IMR-90 (cell line): Measurements from ENCODE around the gene PDZD7. TPM values are rescaled to one million over a fixed set of nuclear protein-coding genes. Genes with fewer than 3 reads are reported as not detected.

Experiments
- ATAC-seq: fragments of 200-7000 bp; cut with Tn5 transposase; 2 replicates; pipeline ENCODE4 v1.9.1; 2020; ENCODE audit warnings: low read depth, mild to moderate bottlenecking, moderate library complexity
- BruUV-seq: library from RNA; stranded (reverse); fragments of 400-500 nt; replicated peaks from 2 replicates; lab custom pipeline; 2021; lab: Mats Ljungman, UMichigan
- CTCF ChIA-PET: fragments of 300-600 bp; formaldehyde crosslinking; extraction: SDS; loops from one replicate; lab custom pipeline; 2021; ENCODE audit warnings: antibody characterized with exemption; lab: Yijun Ruan, JAX
- POLR2A ChIA-PET: fragments of 300-600 bp; sonication (Branson Sonifier 250); formaldehyde crosslinking; loops from one replicate; lab custom pipeline; 2022; ENCODE audit warnings: antibody characterized with exemption; ENCODE audit not compliant: unreplicated experiment; lab: Charles Lee
- DNase-seq: peaks from one replicate; pipeline ENCODE4 v3.0.0; 2013
- H2AFZ ChIP-seq: replicated peaks from 2 replicates; pipeline ENCODE3; 2013; ENCODE audit warnings: low read length, mild to moderate bottlenecking; ENCODE audit not compliant: poor library complexity
- H2AK5ac ChIP-seq: 2 replicates; pipeline ENCODE4 v1.6.1; 2013; ENCODE audit warnings: low read depth, low read length, inconsistent platforms
- H2AK9ac ChIP-seq: replicated peaks from 2 replicates; pipeline ENCODE3; 2013; ENCODE audit warnings: mild to moderate bottlenecking, low read depth, low read length, moderate library complexity; ENCODE audit not compliant: poor library complexity
- H2BK120ac ChIP-seq: 2 replicates; pipeline ENCODE4 v1.6.1; 2013; ENCODE audit warnings: low read depth, low read length, inconsistent platforms
- H2BK15ac ChIP-seq: 3 replicates; pipeline ENCODE4 v1.6.1; 2013; ENCODE audit warnings: low read depth, low read length, inconsistent platforms
- H2BK20ac ChIP-seq: 2 replicates; pipeline ENCODE4 v1.6.1; 2013; ENCODE audit warnings: low read depth, mild to moderate bottlenecking, inconsistent platforms, low read length, moderate library complexity
- H2BK5ac ChIP-seq: 2 replicates; pipeline ENCODE4 v1.6.1; 2013; ENCODE audit warnings: mild to moderate bottlenecking, low read depth, low read length, inconsistent platforms; ENCODE audit not compliant: poor library complexity, severe bottlenecking
- H3K14ac ChIP-seq: replicated peaks from 2 replicates; pipeline ENCODE4 v1.6.1; 2013; ENCODE audit warnings: low read depth, low read length, inconsistent platforms
- H3K18ac ChIP-seq: 2 replicates; pipeline ENCODE4 v1.6.1; 2013; ENCODE audit warnings: low read depth, low read length, control low read depth
- H3K23ac ChIP-seq: 2 replicates; pipeline ENCODE4 v1.6.1; 2013; ENCODE audit warnings: low read depth, low read length, inconsistent platforms
- H3K27ac ChIP-seq: 2 replicates; pipeline ENCODE4 v1.5.1; 2013; ENCODE audit warnings: mild to moderate bottlenecking, control low read depth, low read length; ENCODE audit not compliant: insufficient read depth
- H3K27me3 ChIP-seq: 2 replicates; pipeline ENCODE4 v1.6.1; 2013; ENCODE audit warnings: low read length; ENCODE audit not compliant: control insufficient read depth, insufficient read depth
- H3K36me3 ChIP-seq: 2 replicates; pipeline ENCODE4 v1.6.1; 2013; ENCODE audit warnings: low read length, mixed read lengths; ENCODE audit not compliant: control insufficient read depth, insufficient read depth
- H3K4ac ChIP-seq: 2 replicates; pipeline ENCODE4 v1.6.1; 2013; ENCODE audit warnings: low read depth, low read length, inconsistent platforms
- H3K4me1 ChIP-seq: 2 replicates; pipeline ENCODE4 v1.6.1; 2013; ENCODE audit warnings: low read length, mixed read lengths; ENCODE audit not compliant: control insufficient read depth, insufficient read depth
- H3K4me2 ChIP-seq: 2 replicates; pipeline ENCODE4 v1.6.1; 2013; ENCODE audit warnings: low read depth, mild to moderate bottlenecking, control low read depth, low read length, moderate library complexity
- H3K4me3 ChIP-seq: 2 replicates; pipeline ENCODE4 v1.5.1; 2013; ENCODE audit warnings: low read depth, mild to moderate bottlenecking, control low read depth, low read length, moderate library complexity; ENCODE audit not compliant: insufficient read depth
- H3K56ac ChIP-seq: 2 replicates; pipeline ENCODE4 v1.6.1; 2013; ENCODE audit warnings: low read length, inconsistent platforms; ENCODE audit not compliant: insufficient read depth; ENCODE audit errors: extremely low read depth
- H3K79me1 ChIP-seq, 2 experiments: 2 replicates each; pipeline ENCODE4 v1.6.1; 2013; ENCODE audit warnings: low read length in 2 of 2, inconsistent platforms in 1 of 2, low read depth in 1 of 2
- H3K9ac ChIP-seq: 2 replicates; pipeline ENCODE4 v1.6.1; 2013; ENCODE audit warnings: low read depth, low read length, control low read depth
- H3K9me1 ChIP-seq: 2 replicates; pipeline ENCODE4 v1.6.1; 2013; ENCODE audit warnings: low read length, inconsistent platforms; ENCODE audit not compliant: insufficient read depth
- H3K9me3 ChIP-seq: 2 replicates; pipeline ENCODE4 v1.6.1; 2013; ENCODE audit warnings: low read length; ENCODE audit not compliant: control insufficient read depth, insufficient read depth
- H4K20me1 ChIP-seq: 2 replicates; pipeline ENCODE4 v1.6.1; 2013; ENCODE audit warnings: low read length, inconsistent platforms; ENCODE audit not compliant: insufficient read depth
- H4K5ac ChIP-seq: 2 replicates; pipeline ENCODE4 v1.6.1; 2013; ENCODE audit warnings: mild to moderate bottlenecking, low read depth, low read length, control low read depth
- H4K8ac ChIP-seq, 2 experiments: 2 replicates each; pipeline ENCODE4 v1.6.1; 2013; ENCODE audit warnings: low read depth in 2 of 2, low read length in 2 of 2, control low read depth in 1 of 2, inconsistent platforms in 1 of 2
- H4K91ac ChIP-seq: 2 replicates; pipeline ENCODE4 v1.6.1; 2013; ENCODE audit warnings: low read depth, low read length, inconsistent platforms; ENCODE audit not compliant: insufficient read depth
- BHLHE40 ChIP-seq: fragments of 150-350 bp; IDR thresholded peaks from 2 replicates; pipeline ENCODE4 v1.6.1; 2016; ENCODE audit warnings: mild to moderate bottlenecking, low read depth, low read length
- CEBPB ChIP-seq: IDR thresholded peaks from 2 replicates; pipeline ENCODE4 v1.6.1; 2012; ENCODE audit warnings: low read depth, low read length, improper control_type of control experiment
- CHD1 ChIP-seq: IDR thresholded peaks from 2 replicates; pipeline ENCODE4 v1.6.1; 2012; ENCODE audit warnings: low read depth, low read length, improper control_type of control experiment
- FOS ChIP-seq: fragments of 150-350 bp; IDR thresholded peaks from 2 replicates; pipeline ENCODE4 v1.6.1; 2016; ENCODE audit warnings: low read depth, low read length
- MAFK ChIP-seq: IDR thresholded peaks from 2 replicates; pipeline ENCODE4 v1.6.1; 2012; ENCODE audit warnings: low read depth, low read length, improper control_type of control experiment
- MAZ ChIP-seq: IDR thresholded peaks from 2 replicates; pipeline ENCODE4 v1.6.1; 2012; ENCODE audit warnings: low read depth, mild to moderate bottlenecking, low read length, improper control_type of control experiment, moderate library complexity, borderline replicate concordance
- MXI1 ChIP-seq: IDR thresholded peaks from 2 replicates; pipeline ENCODE4 v1.6.1; 2012; ENCODE audit warnings: low read depth, mild to moderate bottlenecking, low read length, moderate library complexity, borderline replicate concordance
- NFE2L2 ChIP-seq: fragments of 150-350 bp; IDR thresholded peaks from 2 replicates; pipeline ENCODE4 v1.6.1; 2016; ENCODE audit warnings: low read depth, mild to moderate bottlenecking, low read length
- POLR2A ChIP-seq: IDR thresholded peaks from 2 replicates; pipeline ENCODE4 v1.6.1; 2012; ENCODE audit warnings: mild to moderate bottlenecking, low read depth, low read length
- RAD21 ChIP-seq: IDR thresholded peaks from 2 replicates; pipeline ENCODE4 v1.6.1; 2012; ENCODE audit warnings: low read length, improper control_type of control experiment
- RCOR1 ChIP-seq: IDR thresholded peaks from 2 replicates; pipeline ENCODE4 v1.6.1; 2012; ENCODE audit warnings: mild to moderate bottlenecking, low read length, improper control_type of control experiment; ENCODE audit not compliant: insufficient replicate concordance
- RFX5 ChIP-seq: IDR thresholded peaks from 2 replicates; pipeline ENCODE4 v1.8.0; 2012; ENCODE audit warnings: low read depth, mild to moderate bottlenecking, low read length, moderate library complexity
- SMC3 ChIP-seq: fragments of 150-350 bp; IDR thresholded peaks from 2 replicates; pipeline ENCODE4 v1.6.1; 2016; ENCODE audit warnings: low read depth, mild to moderate bottlenecking, antibody characterized with exemption, low read length, moderate library complexity
- WGBS, 2 experiments: methylation state at CpG; one replicate each; pipeline versions ENCODE4 v1.1.5 to v1.1.7; 2013; ENCODE audit warnings: missing lambda C conversion rate in 2 of 2; ENCODE audit not compliant: insufficient read length in 1 of 2; ENCODE audit errors: extremely low coverage in 2 of 2; 5-methylcytosine and 5-hydroxymethylcytosine counted together
- dilution Hi-C: fragments of 300-500 bp; cut with HindIII; formaldehyde crosslinking; loops from one replicate; pipeline ENCODE4 v1.14.3; 2018; ENCODE audit warnings: low sequenced_read_pairs; ENCODE audit not compliant: unreplicated experiment
- in situ Hi-C: fragments of 300-500 bp; cut with MboI; formaldehyde crosslinking; loops from 3 replicates; pipeline ENCODE4 v1.14.3; 2019; ENCODE audit warnings: low sequenced_read_pairs, inconsistent platforms, mixed read lengths
- intact Hi-C: fragments of 100-400 bp; cut with micrococcal nuclease; formaldehyde crosslinking; loops from 2 replicates; pipeline ENCODE4 v1.10.0; 2022
- polyA plus RNA-seq, 3 experiments: library from polyadenylated mRNA; depleted of rRNA; stranded (reverse); fragments of >200 nt; gene quantifications; 2 replicates each; pipeline ENCODE4 v1.2.3, GENCODE V29; 2012; ENCODE audit warnings: low replicate concordance in 1 of 3
- total RNA-seq: library from RNA; depleted of rRNA; stranded (reverse); fragments of >200 nt; gene quantifications from 2 replicates; pipeline ENCODE4 v1.2.3, GENCODE V29; 2012
- TF ChIP-seq, protein P1 (sequence below): fragments of 150-350 bp; IDR thresholded peaks from 2 replicates; pipeline ENCODE4 v1.6.1; 2017; ENCODE audit warnings: mild to moderate bottlenecking, antibody characterized with exemption, low read length, low read depth
- TF ChIP-seq, protein P2 (sequence below): fragments of 150-350 bp; IDR thresholded peaks from 2 replicates; pipeline ENCODE4 v1.6.1; 2016; ENCODE audit warnings: low read depth, mild to moderate bottlenecking, low read length, moderate library complexity, borderline replicate concordance
- TF ChIP-seq, protein P3 (sequence below): conservative IDR thresholded peaks from 2 replicates; pipeline ENCODE4 v1.5.1; 2012; ENCODE audit warnings: mild to moderate bottlenecking, low read depth, low read length, improper control_type of control experiment

PDZD7 gene
- total and polyA plus RNA-seq, 2 of the 4 experiments (the other 2 are of a cell fraction) = 0.90 to 1.5 TPM

DNA sequence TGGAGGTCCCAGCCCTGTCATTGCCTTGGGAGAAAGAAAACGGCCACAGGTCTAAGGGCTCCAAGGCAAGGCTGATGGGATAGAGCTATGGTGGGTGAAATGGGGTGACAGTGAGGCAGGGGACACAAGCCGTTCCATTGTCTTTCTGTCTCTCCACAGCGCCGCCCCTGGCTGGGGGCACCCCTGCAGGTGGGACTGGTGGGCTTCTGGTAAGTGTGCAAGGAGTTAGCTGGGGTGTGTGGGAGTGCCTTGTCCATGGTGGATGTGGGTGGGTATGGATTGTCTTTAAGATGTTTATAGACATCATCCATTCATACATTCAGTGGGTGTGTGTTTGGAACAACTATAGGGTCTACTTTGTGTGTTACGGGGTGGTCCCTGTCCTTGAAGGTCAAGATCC is 7.6 kb upstream of the PDZD7 start:
- Histone ChIP-seq H3K9me1 (peaks cover 2% of the 10 kb centered on the region; the same call in 1 of the 2 replicates), H3K9me3 (no peaks in the 10 kb centered on the region), H3K4ac (no peak overlapping the region), H4K8ac (no peak overlapping the region), H2BK20ac (no peak overlapping the region), H3K56ac (no peak overlapping the region), H3K14ac (no peak overlapping the region), H2BK120ac (no peak overlapping the region), H2AK5ac (no peak overlapping the region), H4K91ac (no peak overlapping the region), H3K27ac (no peak overlapping the region), H3K36me3 (peaks cover 49% of the 10 kb centered on the region), H4K20me1 (peaks cover 29% of the 10 kb centered on the region; the same call in 1 of the 2 replicates), H3K9ac (no peak overlapping the region), H2AK9ac (no peak overlapping the region), H3K79me1 (peaks cover 21 to 49% of the 10 kb centered on the region in 2 experiments), H3K4me2 (no peak overlapping the region), H2BK5ac (no peak overlapping the region), H3K4me1 (peaks cover 9% of the 10 kb centered on the region), H2AFZ (no peak overlapping the region), H3K18ac (no peak overlapping the region), H2BK15ac (no peak overlapping the region), H4K5ac (no peak overlapping the region), H3K27me3 (no peaks in the 10 kb centered on the region), H3K23ac (no peak overlapping the region), H3K4me3 (no peak overlapping the region)
- no peak for ATAC-seq
- in situ Hi-C loops = no loop called here
- intact Hi-C loops = no loop called here
- 40% methylated on average over 1 of the region's 5 CpGs; no CpG with 5 or more reads in 1 of the 2 experiments for WGBS, 2 experiments
- DNase-seq = no peak
- no TSS peak for BruUV-seq
- POLR2A ChIA-PET = no interaction called here
- dilution Hi-C loops = no loop called here
- CTCF ChIA-PET = no interaction called here
- TF ChIP-seq SMC3 (no peak), MAZ (no peak), FOS (no peak), CHD1 (no peak), RAD21 (no peak), MAFK (no peak), MXI1 (no peak), RFX5 (no peak), NFE2L2 (no peak), POLR2A (no peak), CEBPB (no peak), BHLHE40 (no peak), RCOR1 (no peak)
- TF ChIP-seq, protein P1, sequence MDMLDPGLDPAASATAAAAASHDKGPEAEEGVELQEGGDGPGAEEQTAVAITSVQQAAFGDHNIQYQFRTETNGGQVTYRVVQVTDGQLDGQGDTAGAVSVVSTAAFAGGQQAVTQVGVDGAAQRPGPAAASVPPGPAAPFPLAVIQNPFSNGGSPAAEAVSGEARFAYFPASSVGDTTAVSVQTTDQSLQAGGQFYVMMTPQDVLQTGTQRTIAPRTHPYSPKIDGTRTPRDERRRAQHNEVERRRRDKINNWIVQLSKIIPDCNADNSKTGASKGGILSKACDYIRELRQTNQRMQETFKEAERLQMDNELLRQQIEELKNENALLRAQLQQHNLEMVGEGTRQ = no peak
- TF ChIP-seq, protein P2, sequence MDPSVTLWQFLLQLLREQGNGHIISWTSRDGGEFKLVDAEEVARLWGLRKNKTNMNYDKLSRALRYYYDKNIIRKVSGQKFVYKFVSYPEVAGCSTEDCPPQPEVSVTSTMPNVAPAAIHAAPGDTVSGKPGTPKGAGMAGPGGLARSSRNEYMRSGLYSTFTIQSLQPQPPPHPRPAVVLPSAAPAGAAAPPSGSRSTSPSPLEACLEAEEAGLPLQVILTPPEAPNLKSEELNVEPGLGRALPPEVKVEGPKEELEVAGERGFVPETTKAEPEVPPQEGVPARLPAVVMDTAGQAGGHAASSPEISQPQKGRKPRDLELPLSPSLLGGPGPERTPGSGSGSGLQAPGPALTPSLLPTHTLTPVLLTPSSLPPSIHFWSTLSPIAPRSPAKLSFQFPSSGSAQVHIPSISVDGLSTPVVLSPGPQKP = no peak
- TF ChIP-seq, protein P3, sequence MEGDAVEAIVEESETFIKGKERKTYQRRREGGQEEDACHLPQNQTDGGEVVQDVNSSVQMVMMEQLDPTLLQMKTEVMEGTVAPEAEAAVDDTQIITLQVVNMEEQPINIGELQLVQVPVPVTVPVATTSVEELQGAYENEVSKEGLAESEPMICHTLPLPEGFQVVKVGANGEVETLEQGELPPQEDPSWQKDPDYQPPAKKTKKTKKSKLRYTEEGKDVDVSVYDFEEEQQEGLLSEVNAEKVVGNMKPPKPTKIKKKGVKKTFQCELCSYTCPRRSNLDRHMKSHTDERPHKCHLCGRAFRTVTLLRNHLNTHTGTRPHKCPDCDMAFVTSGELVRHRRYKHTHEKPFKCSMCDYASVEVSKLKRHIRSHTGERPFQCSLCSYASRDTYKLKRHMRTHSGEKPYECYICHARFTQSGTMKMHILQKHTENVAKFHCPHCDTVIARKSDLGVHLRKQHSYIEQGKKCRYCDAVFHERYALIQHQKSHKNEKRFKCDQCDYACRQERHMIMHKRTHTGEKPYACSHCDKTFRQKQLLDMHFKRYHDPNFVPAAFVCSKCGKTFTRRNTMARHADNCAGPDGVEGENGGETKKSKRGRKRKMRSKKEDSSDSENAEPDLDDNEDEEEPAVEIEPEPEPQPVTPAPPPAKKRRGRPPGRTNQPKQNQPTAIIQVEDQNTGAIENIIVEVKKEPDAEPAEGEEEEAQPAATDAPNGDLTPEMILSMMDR = no peak
